HFFc6 (cell line): ENCODE data around the gene HMCN1. TPM values are rescaled to one million over a fixed set of nuclear protein-coding genes. Genes with fewer than 3 reads are reported as not detected.
"Not testable (repeated sequence)": the region's sequence is repeated elsewhere in the genome, so short reads cannot be mapped to it uniquely, and the experiment has no call there.

Source experiments
- DNase-seq: peaks from one replicate; pipeline ENCODE4 v3.0.0-alpha.2; 2018
- H3K27ac Mint-ChIP-seq: 2 replicates; pipeline ENCODE4 v1.8.0; 2020; ENCODE audit warnings: mild to moderate bottlenecking, mixed read lengths
- H3K27me3 Mint-ChIP-seq: 2 replicates; pipeline ENCODE4 v1.8.0; 2021; ENCODE audit warnings: mild to moderate bottlenecking, moderate library complexity, mixed read lengths; ENCODE audit not compliant: insufficient read depth
- H3K36me3 Mint-ChIP-seq: 2 replicates; pipeline ENCODE4 v1.8.0; 2021; ENCODE audit warnings: low read depth, mixed read lengths
- H3K4me1 Mint-ChIP-seq: 2 replicates; pipeline ENCODE4 v1.8.0; 2020; ENCODE audit warnings: low read depth, mixed read lengths
- H3K4me3 Mint-ChIP-seq: 2 replicates; pipeline ENCODE4 v1.8.0; 2020; ENCODE audit warnings: mild to moderate bottlenecking, moderate library complexity, mixed read lengths
- H3K9me3 Mint-ChIP-seq: 2 replicates; pipeline ENCODE4 v1.8.0; 2020; ENCODE audit warnings: mild to moderate bottlenecking, mixed read lengths
- total RNA-seq, 6 experiments: library from RNA; stranded (reverse); fragmentation: NEBNext Ultra II Directional; extraction: Animal tissue kit (Norgen Biotek cat#: 25700); gene quantifications; 2 replicates in 1 of 6; 3 replicates in 5 of 6; pipeline ENCODE4 v1.2.3, GENCODE V29; 2021
- TF ChIP-seq, protein P1 (sequence below): fragments of 200-600 bp; sonication (generic); IDR thresholded peaks from 2 replicates; pipeline ENCODE4 v1.5.0; 2021; ENCODE audit warnings: antibody characterized with exemption, mild to moderate bottlenecking

Gene HMCN1
- total RNA-seq, 6 experiments from 2014 or later = 1.2 to 1.8 (median 1.5) TPM

GRCh38 chr1:185874246-185874645 is 140.1 kb downstream of the HMCN1 start:
- no peaks in the 10 kb centered on the region for H3K4me1 Mint-ChIP-seq
- H3K36me3 Mint-ChIP-seq = no peaks in the 10 kb centered on the region
- TF ChIP-seq, protein P1, sequence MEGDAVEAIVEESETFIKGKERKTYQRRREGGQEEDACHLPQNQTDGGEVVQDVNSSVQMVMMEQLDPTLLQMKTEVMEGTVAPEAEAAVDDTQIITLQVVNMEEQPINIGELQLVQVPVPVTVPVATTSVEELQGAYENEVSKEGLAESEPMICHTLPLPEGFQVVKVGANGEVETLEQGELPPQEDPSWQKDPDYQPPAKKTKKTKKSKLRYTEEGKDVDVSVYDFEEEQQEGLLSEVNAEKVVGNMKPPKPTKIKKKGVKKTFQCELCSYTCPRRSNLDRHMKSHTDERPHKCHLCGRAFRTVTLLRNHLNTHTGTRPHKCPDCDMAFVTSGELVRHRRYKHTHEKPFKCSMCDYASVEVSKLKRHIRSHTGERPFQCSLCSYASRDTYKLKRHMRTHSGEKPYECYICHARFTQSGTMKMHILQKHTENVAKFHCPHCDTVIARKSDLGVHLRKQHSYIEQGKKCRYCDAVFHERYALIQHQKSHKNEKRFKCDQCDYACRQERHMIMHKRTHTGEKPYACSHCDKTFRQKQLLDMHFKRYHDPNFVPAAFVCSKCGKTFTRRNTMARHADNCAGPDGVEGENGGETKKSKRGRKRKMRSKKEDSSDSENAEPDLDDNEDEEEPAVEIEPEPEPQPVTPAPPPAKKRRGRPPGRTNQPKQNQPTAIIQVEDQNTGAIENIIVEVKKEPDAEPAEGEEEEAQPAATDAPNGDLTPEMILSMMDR = no peak
- no peaks in the 10 kb centered on the region for H3K9me3 Mint-ChIP-seq
- no peak overlapping the region for H3K4me3 Mint-ChIP-seq
- peaks cover 1% of the 10 kb centered on the region; the same call in 1 of the 2 replicates for H3K27me3 Mint-ChIP-seq
- no peak overlapping the region for H3K27ac Mint-ChIP-seq
- DNase-seq = no peak

GRCh38 chr1:185880330-185880729 is 146.1 kb downstream of the HMCN1 start:
- TF ChIP-seq, protein P1 = no peak
- Mint-ChIP-seq H3K36me3 (no peaks in the 10 kb centered on the region), H3K4me3 (no peak overlapping the region), H3K4me1 (no peaks in the 10 kb centered on the region), H3K9me3 (no peaks in the 10 kb centered on the region), H3K27ac (no peak overlapping the region), H3K27me3 (peaks cover 6% of the 10 kb centered on the region; the same call in 1 of the 2 replicates)
- DNase-seq = no peak

GRCh38 chr1:185880779-185881333 is 146.7 kb downstream of the HMCN1 start:
- TF ChIP-seq, protein P1 = no peak

DNA sequence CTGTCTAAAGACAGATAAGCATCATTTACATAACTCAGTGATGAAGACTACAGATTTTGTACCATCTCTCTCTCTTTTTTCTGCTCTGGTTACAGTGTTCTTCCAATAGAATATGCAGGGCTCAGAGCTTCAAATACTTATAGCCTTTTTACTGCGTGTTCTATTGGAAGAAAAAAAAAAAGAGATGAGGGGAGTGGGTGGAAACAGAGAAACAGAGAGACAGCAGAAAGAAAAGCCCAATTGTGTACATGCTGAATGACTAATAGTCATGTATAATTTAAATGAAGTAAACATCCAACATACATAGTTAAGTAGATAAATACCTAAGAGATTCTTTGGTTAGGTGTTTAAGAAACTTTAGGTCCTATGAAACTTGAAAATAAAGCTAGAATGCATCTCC is 151.9 kb downstream of the HMCN1 start:
- Mint-ChIP-seq H3K4me3 (no peak overlapping the region), H3K4me1 (no peaks in the 10 kb centered on the region), H3K27ac (no peak overlapping the region), H3K27me3 (peaks cover 3% of the 10 kb centered on the region; the same call in 1 of the 2 replicates), H3K36me3 (no peaks in the 10 kb centered on the region), H3K9me3 (no peaks in the 10 kb centered on the region)
- DNase-seq = no peak
- TF ChIP-seq, protein P1 = no peak

More at GRCh38 chr1:185880779-185881333, 146.7 kb downstream of the HMCN1 start:
- H3K4me1 Mint-ChIP-seq = no peaks in the 10 kb centered on the region
- DNase-seq = no peak
- no peak overlapping the region for H3K27ac Mint-ChIP-seq
- peaks cover 5% of the 10 kb centered on the region; the same call in 1 of the 2 replicates for H3K27me3 Mint-ChIP-seq
- H3K36me3 Mint-ChIP-seq = no peaks in the 10 kb centered on the region
- H3K4me3 Mint-ChIP-seq = no peak overlapping the region
- no peaks in the 10 kb centered on the region for H3K9me3 Mint-ChIP-seq

- Mint-ChIP-seq H3K27ac (no peak overlapping the region), H3K9me3 (peaks cover 1% of the 10 kb centered on the region; the same call in 1 of the 2 replicates), H3K4me3 (no peak overlapping the region), H3K36me3 (no peaks in the 10 kb centered on the region), H3K27me3 (no peaks in the 10 kb centered on the region), H3K4me1 (no peaks in the 10 kb centered on the region)
- DNase-seq = no peak
- TF ChIP-seq, protein P1 = no peak
Measured at GRCh38 chr1:185886671-185887070, 152.5 kb downstream of the HMCN1 start.

DNA sequence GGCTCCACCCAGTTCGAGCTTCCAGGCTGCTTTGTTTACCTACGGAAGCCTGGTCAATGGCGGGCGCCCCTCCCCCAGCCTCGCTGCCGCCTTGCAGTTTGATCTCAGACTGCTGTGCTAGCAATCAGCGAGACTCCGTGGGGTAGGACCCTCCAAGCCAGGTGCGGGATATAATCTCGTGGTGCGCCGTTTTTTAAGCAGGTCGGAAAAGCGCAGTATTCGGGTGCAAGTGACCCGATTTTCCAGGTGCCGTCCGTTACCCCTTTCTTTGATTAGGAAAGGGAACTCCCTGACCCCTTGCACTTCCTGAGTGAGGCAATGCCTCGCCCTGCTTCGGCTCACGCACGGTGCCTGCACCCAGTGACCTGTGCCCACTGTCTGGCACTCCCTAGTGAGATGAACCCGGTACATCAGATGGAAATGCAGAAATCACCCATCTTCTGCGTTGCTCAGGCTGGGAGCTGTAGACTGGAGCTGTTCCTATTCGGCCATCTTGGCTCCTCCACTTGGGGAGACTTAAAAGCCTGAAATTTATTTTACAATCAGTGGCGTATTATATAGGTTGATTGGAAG is 158.7 kb downstream of the HMCN1 start:
- not testable (repeated sequence) for H3K27me3 Mint-ChIP-seq, H3K9me3 Mint-ChIP-seq
- peaks cover 24% of the 10 kb centered on the region for H3K4me1 Mint-ChIP-seq

More for the DNA sequence above, 158.7 kb downstream of the HMCN1 start:
- H3K27ac Mint-ChIP-seq, H3K4me3 Mint-ChIP-seq, H3K36me3 Mint-ChIP-seq, DNase-seq: not testable (repeated sequence)
